ENCODE measurements around the gene TCEAL9. TPM values are rescaled to one million over a fixed set of nuclear protein-coding genes. Genes with fewer than 3 reads are reported as not detected.

Gene TCEAL9
- polyA plus RNA-seq, 12 donors, result 124 to 237 (median 190) TPM; not detected in 1

DNA sequence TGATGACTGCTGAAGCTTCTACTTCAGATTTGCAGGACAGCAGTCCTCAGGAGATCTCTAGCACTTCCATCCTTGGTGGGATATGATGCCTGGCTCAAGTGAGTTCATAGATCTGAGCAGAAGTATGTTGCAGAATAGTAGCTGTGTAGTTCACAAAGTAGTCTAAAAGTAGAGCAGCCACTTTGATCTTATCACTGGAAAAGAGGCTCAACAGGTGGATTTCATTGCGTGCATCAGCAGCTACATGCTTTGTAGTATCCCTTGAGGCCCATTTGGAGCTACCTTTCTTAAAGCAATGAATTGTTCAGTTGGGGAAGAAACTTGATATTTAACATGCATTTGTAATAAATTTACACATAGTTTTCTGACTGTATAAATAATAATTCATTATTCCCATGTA lies 50.0 kb downstream of the TCEAL9 start:
- no peak for DNase-seq

DNA sequence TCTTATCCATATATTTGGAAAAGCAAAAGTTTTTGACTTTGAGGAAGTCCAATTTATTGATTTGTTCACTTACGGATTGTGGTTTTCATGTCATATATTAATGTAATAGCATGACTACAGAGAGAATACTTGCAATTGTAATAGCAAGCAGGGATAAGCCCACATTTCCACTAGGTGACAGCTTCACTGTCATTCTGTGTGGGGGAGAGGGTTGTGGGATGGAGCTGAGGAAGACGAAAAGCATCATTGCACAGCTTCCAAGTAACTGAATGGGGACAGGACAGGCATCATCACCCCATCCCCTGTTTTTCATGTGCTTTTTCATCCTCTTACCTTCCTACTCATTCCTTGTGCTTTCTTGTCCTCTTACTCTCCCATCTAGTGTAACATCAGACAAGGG lies 51.5 kb downstream of the TCEAL9 start:
- no peak for DNase-seq

Other genes with a start within 250 kb of the TCEAL9 start
- gene BEX4, start 141.4 kb upstream of the TCEAL9 start, polyA plus RNA-seq (ENCODE audit: insufficient read length in 12 of 12), result 10 to 100 TPM in 11 of 12 donors, not detected in 1; 32.1 to 86.9 (median 47.3) TPM
- 100 to 1,000 TPM in 10 of 12 donors, 10 to 100 TPM in 1, not detected in 1; 93.3 to 180 (median 140) TPM for gene TCEAL8, start 101.4 kb upstream of the TCEAL9 start, polyA plus RNA-seq (ENCODE audit: insufficient read length in 12 of 12)
- gene TCEAL5, start 79.8 kb upstream of the TCEAL9 start, polyA plus RNA-seq (ENCODE audit: insufficient read length in 12 of 12), result 10 to 100 TPM in 2 of 12 donors, 1 to 10 TPM in 9, not detected in 1; 4.0 to 19.8 (median 6.1) TPM
- gene BEX2, start 45.5 kb upstream of the TCEAL9 start, polyA plus RNA-seq (ENCODE audit: insufficient read length in 12 of 12), result 10 to 100 TPM in 11 of 12 donors, not detected in 1; 26.5 to 76.0 (median 36.4) TPM
- gene TCEAL7, start 26.3 kb upstream of the TCEAL9 start, polyA plus RNA-seq (ENCODE audit: insufficient read length in 12 of 12), result 100 to 1,000 TPM in 11 of 12 donors, not detected in 1; 151 to 504 (median 303) TPM
- 100 to 1,000 TPM in 11 of 12 donors, not detected in 1; 119 to 295 (median 156) TPM for gene BEX3, start 20.0 kb downstream of the TCEAL9 start, polyA plus RNA-seq (ENCODE audit: insufficient read length in 12 of 12)
- 1 to 10 TPM in 4 of 12 donors, under 1 TPM in 6, not detected in 2; 0.37 to 2.2 (median 0.78) TPM for gene RAB40A, start 163.0 kb downstream of the TCEAL9 start, polyA plus RNA-seq (ENCODE audit: insufficient read length in 12 of 12)
- 100 to 1,000 TPM in 3 of 12 donors, 10 to 100 TPM in 8, not detected in 1; 79.3 to 190 (median 95.3) TPM for gene TCEAL4, start 229.0 kb downstream of the TCEAL9 start, polyA plus RNA-seq (ENCODE audit: insufficient read length in 12 of 12)